Measurements from ENCODE around the gene ITGB6.

The ITGB6 gene

DNA sequence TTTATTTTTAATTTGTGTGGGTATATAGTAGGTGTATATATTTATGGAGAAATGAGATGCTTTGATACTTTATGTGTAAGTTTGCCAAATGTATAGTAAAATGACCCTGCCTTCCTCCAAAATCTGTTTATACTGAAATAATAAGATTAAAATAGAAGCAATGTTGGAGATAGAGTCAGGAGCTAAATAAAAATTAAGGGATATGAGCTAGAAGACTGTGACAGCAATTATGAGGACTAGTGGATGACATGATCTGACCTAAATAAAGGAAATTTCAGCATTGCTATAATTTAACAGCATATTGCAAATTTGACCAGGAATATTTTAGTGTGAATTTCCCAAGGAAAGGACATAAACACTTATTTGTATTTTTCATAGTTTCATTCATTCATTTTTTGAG lies 60.7 kb downstream of the ITGB6 start:
- TF ChIP-seq EP300 (IDR thresholded peaks at IDR 0.05; ENCODE audit: borderline replicate concordance): no peak
- no peak for TF ChIP-seq TEAD4 (IDR thresholded peaks at IDR 0.05)
- TF ChIP-seq, protein P1, sequence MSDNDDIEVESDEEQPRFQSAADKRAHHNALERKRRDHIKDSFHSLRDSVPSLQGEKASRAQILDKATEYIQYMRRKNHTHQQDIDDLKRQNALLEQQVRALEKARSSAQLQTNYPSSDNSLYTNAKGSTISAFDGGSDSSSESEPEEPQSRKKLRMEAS (IDR thresholded peaks at IDR 0.05): no peak

DNA sequence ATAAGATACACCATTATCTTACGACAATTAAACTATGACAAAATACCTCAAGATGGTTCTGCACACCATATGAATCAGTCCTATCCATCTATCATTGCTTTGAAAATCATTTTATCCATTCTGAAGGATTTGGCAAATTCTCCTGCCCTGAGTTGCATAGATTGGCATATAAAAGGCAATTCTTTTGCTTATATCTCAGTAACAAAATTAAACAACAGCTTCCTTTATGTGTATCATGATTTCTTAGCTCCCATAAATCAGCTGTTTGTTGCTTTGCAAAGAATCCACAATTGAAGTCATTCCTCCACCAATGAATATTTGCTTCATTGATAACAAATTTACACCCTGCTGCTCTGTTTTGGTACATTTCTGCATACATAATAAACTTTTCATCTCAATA lies 61.7 kb downstream of the ITGB6 start:
- TF ChIP-seq CEBPB (IDR thresholded peaks at IDR 0.05) (no peak), FOXM1 (IDR thresholded peaks at IDR 0.05; ENCODE audit: borderline replicate concordance, low read depth) (no peak)
- TF ChIP-seq, protein P2, sequence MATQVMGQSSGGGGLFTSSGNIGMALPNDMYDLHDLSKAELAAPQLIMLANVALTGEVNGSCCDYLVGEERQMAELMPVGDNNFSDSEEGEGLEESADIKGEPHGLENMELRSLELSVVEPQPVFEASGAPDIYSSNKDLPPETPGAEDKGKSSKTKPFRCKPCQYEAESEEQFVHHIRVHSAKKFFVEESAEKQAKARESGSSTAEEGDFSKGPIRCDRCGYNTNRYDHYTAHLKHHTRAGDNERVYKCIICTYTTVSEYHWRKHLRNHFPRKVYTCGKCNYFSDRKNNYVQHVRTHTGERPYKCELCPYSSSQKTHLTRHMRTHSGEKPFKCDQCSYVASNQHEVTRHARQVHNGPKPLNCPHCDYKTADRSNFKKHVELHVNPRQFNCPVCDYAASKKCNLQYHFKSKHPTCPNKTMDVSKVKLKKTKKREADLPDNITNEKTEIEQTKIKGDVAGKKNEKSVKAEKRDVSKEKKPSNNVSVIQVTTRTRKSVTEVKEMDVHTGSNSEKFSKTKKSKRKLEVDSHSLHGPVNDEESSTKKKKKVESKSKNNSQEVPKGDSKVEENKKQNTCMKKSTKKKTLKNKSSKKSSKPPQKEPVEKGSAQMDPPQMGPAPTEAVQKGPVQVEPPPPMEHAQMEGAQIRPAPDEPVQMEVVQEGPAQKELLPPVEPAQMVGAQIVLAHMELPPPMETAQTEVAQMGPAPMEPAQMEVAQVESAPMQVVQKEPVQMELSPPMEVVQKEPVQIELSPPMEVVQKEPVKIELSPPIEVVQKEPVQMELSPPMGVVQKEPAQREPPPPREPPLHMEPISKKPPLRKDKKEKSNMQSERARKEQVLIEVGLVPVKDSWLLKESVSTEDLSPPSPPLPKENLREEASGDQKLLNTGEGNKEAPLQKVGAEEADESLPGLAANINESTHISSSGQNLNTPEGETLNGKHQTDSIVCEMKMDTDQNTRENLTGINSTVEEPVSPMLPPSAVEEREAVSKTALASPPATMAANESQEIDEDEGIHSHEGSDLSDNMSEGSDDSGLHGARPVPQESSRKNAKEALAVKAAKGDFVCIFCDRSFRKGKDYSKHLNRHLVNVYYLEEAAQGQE (IDR thresholded peaks at IDR 0.05; ENCODE audit: low read depth): no peak

DNA sequence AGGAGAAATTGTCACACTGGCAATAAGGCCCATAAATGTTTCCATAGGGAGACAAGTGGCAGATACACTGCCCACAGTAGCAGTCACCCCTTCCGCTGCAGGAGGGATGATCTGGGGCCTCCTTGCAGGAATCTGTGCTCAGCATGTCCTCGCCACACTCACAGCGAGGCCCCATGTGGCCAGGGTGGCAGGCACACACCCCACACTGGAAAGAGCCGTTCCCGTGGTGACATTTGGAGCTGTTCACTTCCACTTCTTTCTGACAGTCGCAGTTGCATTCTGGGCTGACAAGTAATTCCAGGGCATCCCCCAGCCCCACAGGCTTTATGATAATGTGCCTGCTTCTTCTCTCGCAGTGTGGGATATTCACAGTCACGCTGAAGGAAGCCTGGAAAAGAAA lies 62.6 kb downstream of the ITGB6 start:
- TF ChIP-seq CREB1 (IDR thresholded peaks at IDR 0.05; ENCODE audit: low read depth) (no peak), ZBTB7A (IDR thresholded peaks at IDR 0.05; ENCODE audit: low read depth) (no peak)

DNA sequence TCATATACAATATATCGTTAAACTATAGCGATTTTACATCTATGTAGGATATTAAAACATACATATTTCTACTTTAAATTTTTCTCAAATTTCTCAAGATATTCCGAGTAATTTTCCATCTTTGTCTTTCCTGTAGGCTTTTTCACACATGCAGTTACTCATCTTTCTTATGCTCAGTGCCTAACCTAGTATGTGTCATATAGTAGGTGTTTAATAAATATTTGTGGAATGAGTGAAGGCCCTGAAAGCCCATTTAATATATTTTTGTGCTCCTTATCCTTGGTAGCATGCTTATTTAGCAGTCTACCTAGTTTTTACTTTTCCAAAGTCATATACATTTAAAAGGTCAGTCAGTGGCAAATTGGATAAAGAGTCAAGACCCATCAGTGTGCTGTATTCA lies 67.3 kb downstream of the ITGB6 start:
- TF ChIP-seq NFIC (IDR thresholded peaks at IDR 0.05) (no peak), FOXM1 (IDR thresholded peaks at IDR 0.05; ENCODE audit: borderline replicate concordance, low read depth) (no peak), ZBTB7A (IDR thresholded peaks at IDR 0.05; ENCODE audit: low read depth) (no peak), TCF12 (IDR thresholded peaks at IDR 0.05; ENCODE audit: low read depth) (no peak), EGR1 (IDR thresholded peaks at IDR 0.05) (no peak), RAD21 (IDR thresholded peaks at IDR 0.05; ENCODE audit: low read depth) (no peak), CREB1 (IDR thresholded peaks at IDR 0.05; ENCODE audit: low read depth) (no peak), TEAD4 (IDR thresholded peaks at IDR 0.05) (no peak), CEBPB (IDR thresholded peaks at IDR 0.05) (no peak)
- TF ChIP-seq, protein P2 (IDR thresholded peaks at IDR 0.05; ENCODE audit: low read depth): no peak

DNA sequence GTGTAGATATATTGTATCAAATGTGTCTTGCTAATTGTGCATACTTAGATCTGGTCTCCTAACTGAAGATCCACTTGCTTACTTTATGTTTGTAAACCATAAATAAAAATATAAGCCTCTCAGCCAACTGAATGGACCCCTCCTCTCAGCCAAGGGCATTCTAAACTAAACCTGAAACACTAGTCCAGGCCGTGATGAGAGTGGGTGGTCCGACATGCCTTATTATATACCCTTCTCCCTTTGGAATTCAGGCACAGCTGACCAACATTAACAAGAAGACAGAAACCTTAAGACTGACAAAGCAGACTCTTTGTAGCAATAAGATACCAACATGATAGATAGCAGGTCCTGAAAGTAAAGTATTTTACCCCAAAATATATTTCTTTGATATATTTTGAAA lies 73.3 kb downstream of the ITGB6 start:
- TF ChIP-seq NFIC (IDR thresholded peaks at IDR 0.05) (no peak), TAF1 (IDR thresholded peaks at IDR 0.05; ENCODE audit: low read depth) (no peak), EGR1 (IDR thresholded peaks at IDR 0.05) (no peak), CEBPB (IDR thresholded peaks at IDR 0.05) (no peak), EP300 (IDR thresholded peaks at IDR 0.05; ENCODE audit: borderline replicate concordance) (no peak), YY1 (IDR thresholded peaks at IDR 0.05; ENCODE audit: low read depth) (no peak), ZBTB7A (IDR thresholded peaks at IDR 0.05; ENCODE audit: low read depth) (no peak), CREB1 (IDR thresholded peaks at IDR 0.05; ENCODE audit: low read depth) (no peak), FOXM1 (IDR thresholded peaks at IDR 0.05; ENCODE audit: borderline replicate concordance, low read depth) (no peak), TEAD4 (IDR thresholded peaks at IDR 0.05) (no peak), TCF12 (IDR thresholded peaks at IDR 0.05; ENCODE audit: low read depth) (no peak), RAD21 (IDR thresholded peaks at IDR 0.05; ENCODE audit: low read depth) (no peak)
- TF ChIP-seq, protein P1 (IDR thresholded peaks at IDR 0.05): no peak
- TF ChIP-seq, protein P2 (IDR thresholded peaks at IDR 0.05; ENCODE audit: low read depth): no peak
- TF ChIP-seq, protein P3, sequence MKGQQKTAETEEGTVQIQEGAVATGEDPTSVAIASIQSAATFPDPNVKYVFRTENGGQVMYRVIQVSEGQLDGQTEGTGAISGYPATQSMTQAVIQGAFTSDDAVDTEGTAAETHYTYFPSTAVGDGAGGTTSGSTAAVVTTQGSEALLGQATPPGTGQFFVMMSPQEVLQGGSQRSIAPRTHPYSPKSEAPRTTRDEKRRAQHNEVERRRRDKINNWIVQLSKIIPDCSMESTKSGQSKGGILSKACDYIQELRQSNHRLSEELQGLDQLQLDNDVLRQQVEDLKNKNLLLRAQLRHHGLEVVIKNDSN (IDR thresholded peaks at IDR 0.05): no peak

DNA sequence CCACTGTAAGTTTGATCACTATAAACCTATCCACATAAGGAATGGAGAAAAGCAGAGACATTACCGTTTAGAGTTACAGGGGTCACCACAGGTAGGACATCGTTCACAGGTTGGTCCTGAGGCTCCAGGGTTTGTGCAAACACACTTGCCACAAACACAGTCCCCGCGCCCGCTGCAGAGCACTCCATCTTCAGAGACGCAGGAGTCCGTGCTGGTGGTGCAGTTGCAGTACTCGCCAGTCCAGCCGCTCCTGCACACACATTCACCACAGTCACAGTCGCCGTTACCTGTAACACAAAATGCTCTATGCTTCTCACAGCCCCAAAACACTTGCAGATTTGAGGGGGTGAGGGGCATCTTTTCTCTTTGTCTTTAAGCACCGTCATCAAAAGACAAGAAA lies 73.8 kb downstream of the ITGB6 start:
- no peak for TF ChIP-seq CEBPB (IDR thresholded peaks at IDR 0.05)
- TF ChIP-seq EP300 (IDR thresholded peaks at IDR 0.05; ENCODE audit: borderline replicate concordance): no peak
- TF ChIP-seq, protein P1 (IDR thresholded peaks at IDR 0.05): no peak
- TF ChIP-seq TAF1 (IDR thresholded peaks at IDR 0.05; ENCODE audit: low read depth): no peak
- TF ChIP-seq YY1 (IDR thresholded peaks at IDR 0.05; ENCODE audit: low read depth): no peak
- TF ChIP-seq, protein P2 (IDR thresholded peaks at IDR 0.05; ENCODE audit: low read depth): no peak
- TF ChIP-seq, protein P3 (IDR thresholded peaks at IDR 0.05): no peak
- TF ChIP-seq FOXM1 (IDR thresholded peaks at IDR 0.05; ENCODE audit: borderline replicate concordance, low read depth): no peak
- no peak for TF ChIP-seq TEAD4 (IDR thresholded peaks at IDR 0.05)
- TF ChIP-seq NFIC (IDR thresholded peaks at IDR 0.05): no peak
- no peak for TF ChIP-seq EGR1 (IDR thresholded peaks at IDR 0.05)
- no peak for TF ChIP-seq CREB1 (IDR thresholded peaks at IDR 0.05; ENCODE audit: low read depth)
- no peak for TF ChIP-seq RAD21 (IDR thresholded peaks at IDR 0.05; ENCODE audit: low read depth)
- no peak for TF ChIP-seq TCF12 (IDR thresholded peaks at IDR 0.05; ENCODE audit: low read depth)
- no peak for TF ChIP-seq ZBTB7A (IDR thresholded peaks at IDR 0.05; ENCODE audit: low read depth)
